HepG2 (cell line): ENCODE results near the gene PLXNB2. TPM values are rescaled to one million over a fixed set of nuclear protein-coding genes. Genes with fewer than 3 reads are reported as not detected.

Experiments
- ARNT2 ChIP-seq: sonication (generic); formaldehyde crosslinking; IDR thresholded peaks from 2 replicates; pipeline ENCODE4 v1.8.0; 2022; ENCODE audit warnings: mild to moderate bottlenecking, low read depth, missing genetic modification reagents, moderate library complexity
- CREB3 ChIP-seq: sonication (generic); formaldehyde crosslinking; IDR thresholded peaks from 2 replicates; pipeline ENCODE4 v1.5.0; 2020; ENCODE audit warnings: missing genetic modification reagents
- DPF2 ChIP-seq: sonication (generic); formaldehyde crosslinking; IDR thresholded peaks from 2 replicates; pipeline ENCODE4 v1.4.0; 2020; ENCODE audit warnings: mild to moderate bottlenecking, low read depth, missing genetic modification reagents, borderline replicate concordance
- MYPOP ChIP-seq: sonication (generic); formaldehyde crosslinking; IDR thresholded peaks from 2 replicates; pipeline ENCODE4 v1.8.1; 2023; ENCODE audit warnings: mild to moderate bottlenecking, moderate library complexity, missing genetic modification reagents
- TEF ChIP-seq: sonication (generic); formaldehyde crosslinking; IDR thresholded peaks from 2 replicates; pipeline ENCODE4 v1.5.0; 2020; ENCODE audit warnings: missing genetic modification reagents
- ZNF251 ChIP-seq: sonication (generic); formaldehyde crosslinking; IDR thresholded peaks from 2 replicates; pipeline ENCODE4 v1.9.0; 2021; ENCODE audit warnings: mild to moderate bottlenecking, missing genetic modification reagents
- ZNF512B ChIP-seq: sonication (generic); formaldehyde crosslinking; IDR thresholded peaks from 2 replicates; pipeline ENCODE4 v1.5.1; 2020; ENCODE audit warnings: missing genetic modification reagents, mild to moderate bottlenecking, borderline replicate concordance
- ZNF564 ChIP-seq: sonication (generic); formaldehyde crosslinking; IDR thresholded peaks from 2 replicates; pipeline ENCODE4 v1.8.1; 2023; ENCODE audit warnings: mild to moderate bottlenecking, missing genetic modification reagents
- ZSCAN31 ChIP-seq: sonication (generic); formaldehyde crosslinking; IDR thresholded peaks from 2 replicates; pipeline ENCODE4 v1.5.0; 2020; ENCODE audit warnings: low read depth, mild to moderate bottlenecking, missing genetic modification reagents
- polyA plus RNA-seq, 8 experiments: library from polyadenylated mRNA; depleted of rRNA in 3 of 8; stranded (reverse) in 7 of 8; unstranded in 1 of 8; fragments of >200 nt; fragmentation: Illumina TruSeq in 4 of 8; extraction: Trizol in 4 of 8; gene quantifications; 2 replicates each; pipeline versions ENCODE4 v1.2.1 to v1.2.3, GENCODE V29; 2011 to 2016; ENCODE audit warnings: low read depth in 4 of 8, missing spikeins in 1 of 8, mixed read lengths in 1 of 8; ENCODE audit not compliant: insufficient read depth in 1 of 8
- total RNA-seq, 5 experiments: library from RNA; depleted of rRNA; stranded (reverse); fragments of >200 nt; fragmentation: Illumina TruSeq; extraction: Trizol; gene quantifications; 2 replicates each; pipeline ENCODE4 v1.2.3, GENCODE V29; 2016; ENCODE audit warnings: low read depth in 1 of 5
- TF ChIP-seq, protein P1 (sequence below): sonication (generic); formaldehyde crosslinking; IDR thresholded peaks from 2 replicates; pipeline ENCODE4 v1.5.0; 2020; ENCODE audit warnings: mild to moderate bottlenecking, missing genetic modification reagents, borderline replicate concordance

The PLXNB2 gene
- total and polyA plus RNA-seq, 2 of the 13 experiments (the other 11 are each of a cell fraction or from before 2014, with no cell fraction given) = 32.6 to 68.9 TPM

DNA sequence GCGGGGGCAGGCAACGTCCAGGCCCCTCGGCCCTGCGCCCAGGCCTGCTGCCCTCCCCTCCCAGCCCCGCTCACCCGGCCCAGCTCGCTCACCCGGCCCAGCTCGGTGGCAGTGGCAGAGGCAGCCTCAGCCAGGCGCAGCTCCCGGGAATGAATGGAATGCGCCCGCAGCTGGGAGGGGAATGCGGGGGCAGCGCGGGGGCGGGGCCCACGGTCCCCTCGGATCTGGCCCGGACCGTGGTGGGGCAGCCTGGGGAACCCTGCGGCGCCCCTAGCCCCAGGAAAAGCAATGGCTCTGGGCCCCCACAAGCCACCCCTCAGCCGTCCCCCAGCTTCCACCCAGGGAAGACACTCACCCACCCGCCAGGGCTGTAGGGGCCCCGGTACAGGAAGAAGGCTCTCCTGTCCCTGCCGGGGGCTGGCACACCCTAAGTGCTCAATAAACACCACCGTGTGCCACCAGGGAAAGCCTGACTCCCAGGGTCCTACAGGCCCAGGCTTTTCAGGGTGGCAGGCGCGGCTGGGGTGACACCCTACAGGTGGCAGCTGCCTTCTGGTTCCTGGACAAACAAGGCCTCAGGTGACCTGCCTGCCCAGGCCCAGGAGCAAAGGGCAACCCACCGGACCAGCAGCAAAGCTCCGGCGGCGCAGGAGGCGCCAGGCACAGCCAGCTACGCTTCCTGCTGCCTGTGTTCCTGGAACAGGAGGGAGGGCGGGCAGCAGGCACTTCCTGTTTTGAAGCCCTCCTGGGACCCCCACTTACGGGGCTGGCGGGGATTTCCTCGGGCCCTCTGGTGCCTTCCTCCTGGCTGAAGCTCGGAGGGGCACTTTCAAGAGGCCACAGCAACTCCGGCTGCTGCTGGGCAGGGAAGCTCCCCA lies 13.8 kb downstream of the PLXNB2 start (continued):
- TF ChIP-seq ZNF512B (CRISPR knock-in tag) (no peak), ZNF564 (no peak), ARNT2 (CRISPR knock-in tag) (peak; percentile 87), CREB3 (no peak), ZSCAN31 (no peak), TEF (CRISPR knock-in tag) (no peak), ZNF251 (CRISPR knock-in tag) (no peak), DPF2 (CRISPR knock-in tag) (no peak; the same call in 1 of the 2 replicates), MYPOP (peak; percentile 89; the same call in 1 of the 2 replicates)
- TF ChIP-seq, protein P1, sequence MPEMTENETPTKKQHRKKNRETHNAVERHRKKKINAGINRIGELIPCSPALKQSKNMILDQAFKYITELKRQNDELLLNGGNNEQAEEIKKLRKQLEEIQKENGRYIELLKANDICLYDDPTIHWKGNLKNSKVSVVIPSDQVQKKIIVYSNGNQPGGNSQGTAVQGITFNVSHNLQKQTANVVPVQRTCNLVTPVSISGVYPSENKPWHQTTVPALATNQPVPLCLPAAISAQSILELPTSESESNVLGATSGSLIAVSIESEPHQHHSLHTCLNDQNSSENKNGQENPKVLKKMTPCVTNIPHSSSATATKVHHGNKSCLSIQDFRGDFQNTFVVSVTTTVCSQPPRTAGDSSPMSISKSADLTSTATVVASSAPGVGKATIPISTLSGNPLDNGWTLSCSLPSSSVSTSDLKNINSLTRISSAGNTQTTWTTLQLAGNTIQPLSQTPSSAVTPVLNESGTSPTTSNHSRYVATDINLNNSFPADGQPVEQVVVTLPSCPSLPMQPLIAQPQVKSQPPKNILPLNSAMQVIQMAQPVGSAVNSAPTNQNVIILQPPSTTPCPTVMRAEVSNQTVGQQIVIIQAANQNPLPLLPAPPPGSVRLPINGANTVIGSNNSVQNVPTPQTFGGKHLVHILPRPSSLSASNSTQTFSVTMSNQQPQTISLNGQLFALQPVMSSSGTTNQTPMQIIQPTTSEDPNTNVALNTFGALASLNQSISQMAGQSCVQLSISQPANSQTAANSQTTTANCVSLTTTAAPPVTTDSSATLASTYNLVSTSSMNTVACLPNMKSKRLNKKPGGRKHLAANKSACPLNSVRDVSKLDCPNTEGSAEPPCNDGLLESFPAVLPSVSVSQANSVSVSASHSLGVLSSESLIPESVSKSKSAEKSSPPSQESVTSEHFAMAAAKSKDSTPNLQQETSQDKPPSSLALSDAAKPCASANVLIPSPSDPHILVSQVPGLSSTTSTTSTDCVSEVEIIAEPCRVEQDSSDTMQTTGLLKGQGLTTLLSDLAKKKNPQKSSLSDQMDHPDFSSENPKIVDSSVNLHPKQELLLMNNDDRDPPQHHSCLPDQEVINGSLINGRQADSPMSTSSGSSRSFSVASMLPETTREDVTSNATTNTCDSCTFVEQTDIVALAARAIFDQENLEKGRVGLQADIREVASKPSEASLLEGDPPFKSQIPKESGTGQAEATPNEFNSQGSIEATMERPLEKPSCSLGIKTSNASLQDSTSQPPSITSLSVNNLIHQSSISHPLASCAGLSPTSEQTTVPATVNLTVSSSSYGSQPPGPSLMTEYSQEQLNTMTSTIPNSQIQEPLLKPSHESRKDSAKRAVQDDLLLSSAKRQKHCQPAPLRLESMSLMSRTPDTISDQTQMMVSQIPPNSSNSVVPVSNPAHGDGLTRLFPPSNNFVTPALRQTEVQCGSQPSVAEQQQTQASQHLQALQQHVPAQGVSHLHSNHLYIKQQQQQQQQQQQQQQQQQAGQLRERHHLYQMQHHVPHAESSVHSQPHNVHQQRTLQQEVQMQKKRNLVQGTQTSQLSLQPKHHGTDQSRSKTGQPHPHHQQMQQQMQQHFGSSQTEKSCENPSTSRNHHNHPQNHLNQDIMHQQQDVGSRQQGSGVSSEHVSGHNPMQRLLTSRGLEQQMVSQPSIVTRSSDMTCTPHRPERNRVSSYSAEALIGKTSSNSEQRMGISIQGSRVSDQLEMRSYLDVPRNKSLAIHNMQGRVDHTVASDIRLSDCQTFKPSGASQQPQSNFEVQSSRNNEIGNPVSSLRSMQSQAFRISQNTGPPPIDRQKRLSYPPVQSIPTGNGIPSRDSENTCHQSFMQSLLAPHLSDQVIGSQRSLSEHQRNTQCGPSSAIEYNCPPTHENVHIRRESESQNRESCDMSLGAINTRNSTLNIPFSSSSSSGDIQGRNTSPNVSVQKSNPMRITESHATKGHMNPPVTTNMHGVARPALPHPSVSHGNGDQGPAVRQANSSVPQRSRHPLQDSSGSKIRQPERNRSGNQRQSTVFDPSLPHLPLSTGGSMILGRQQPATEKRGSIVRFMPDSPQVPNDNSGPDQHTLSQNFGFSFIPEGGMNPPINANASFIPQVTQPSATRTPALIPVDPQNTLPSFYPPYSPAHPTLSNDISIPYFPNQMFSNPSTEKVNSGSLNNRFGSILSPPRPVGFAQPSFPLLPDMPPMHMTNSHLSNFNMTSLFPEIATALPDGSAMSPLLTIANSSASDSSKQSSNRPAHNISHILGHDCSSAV (CRISPR knock-in tag) = no peak
